Glutamatergic neuron (in vitro differentiated cells): ENCODE results near the gene EMSY. TPM values are rescaled to one million over a fixed set of nuclear protein-coding genes. Genes with fewer than 3 reads are reported as not detected.

Experiments used
- DNase-seq: peaks from one replicate; pipeline ENCODE4 v3.0.0; 2022
- H3K27ac Mint-ChIP-seq: one replicate; pipeline ENCODE4 v1.8.0; 2020; ENCODE audit warnings: mild to moderate bottlenecking, mixed read lengths, inconsistent platforms; ENCODE audit not compliant: unreplicated experiment
- H3K27me3 Mint-ChIP-seq: one replicate; pipeline ENCODE4 v1.8.0; 2020; ENCODE audit warnings: mild to moderate bottlenecking, moderate library complexity, mixed read lengths, inconsistent platforms; ENCODE audit not compliant: unreplicated experiment
- H3K36me3 Mint-ChIP-seq: one replicate; pipeline ENCODE4 v1.8.0; 2020; ENCODE audit warnings: mild to moderate bottlenecking, mixed read lengths, inconsistent platforms; ENCODE audit not compliant: unreplicated experiment
- H3K4me1 Mint-ChIP-seq: one replicate; pipeline ENCODE4 v1.8.0; 2020; ENCODE audit warnings: mild to moderate bottlenecking, low read depth, mixed read lengths, inconsistent platforms; ENCODE audit not compliant: unreplicated experiment
- H3K4me3 Mint-ChIP-seq: one replicate; pipeline ENCODE4 v1.8.0; 2020; ENCODE audit warnings: mild to moderate bottlenecking, mixed read lengths, inconsistent platforms; ENCODE audit not compliant: unreplicated experiment
- H3K9me3 Mint-ChIP-seq: one replicate; pipeline ENCODE4 v1.8.0; 2020; ENCODE audit warnings: mild to moderate bottlenecking, moderate library complexity, mixed read lengths, inconsistent platforms; ENCODE audit not compliant: unreplicated experiment
- total RNA-seq: library from RNA; stranded (reverse); fragmentation: NEBNext Ultra II Directional; extraction: Animal tissue kit (Norgen Biotek cat#: 25700); gene quantifications from one replicate; pipeline ENCODE4 v1.2.1, GENCODE V29; 2021; ENCODE audit not compliant: unreplicated experiment
- TF ChIP-seq, protein P1 (sequence below): fragments of 200-600 bp; sonication (generic); IDR thresholded peaks from one replicate; pipeline ENCODE4 v1.5.0; 2021; ENCODE audit not compliant: partially characterized antibody, unreplicated experiment

The EMSY gene
- total RNA-seq, 1 donor from 2014 or later, result 31.4 TPM

DNA sequence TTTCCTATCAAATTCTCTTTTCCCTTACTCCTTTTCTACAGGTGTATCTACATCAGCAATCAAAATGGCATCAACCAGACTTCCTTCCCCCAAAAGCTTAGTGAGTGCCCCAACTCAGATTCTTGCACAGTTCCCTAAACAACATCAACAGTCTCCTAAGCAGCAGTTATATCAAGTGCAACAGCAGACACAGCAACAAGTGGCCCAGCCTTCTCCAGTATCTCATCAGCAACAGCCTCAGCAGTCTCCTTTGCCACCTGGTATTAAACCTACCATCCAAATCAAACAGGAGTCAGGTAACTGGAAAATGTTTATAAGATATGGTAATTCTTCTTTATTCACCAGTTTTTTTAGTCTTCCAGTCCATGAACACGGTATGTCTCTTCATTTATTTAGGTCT lies 51.4 kb downstream of the EMSY start:
- TF ChIP-seq, protein P1, sequence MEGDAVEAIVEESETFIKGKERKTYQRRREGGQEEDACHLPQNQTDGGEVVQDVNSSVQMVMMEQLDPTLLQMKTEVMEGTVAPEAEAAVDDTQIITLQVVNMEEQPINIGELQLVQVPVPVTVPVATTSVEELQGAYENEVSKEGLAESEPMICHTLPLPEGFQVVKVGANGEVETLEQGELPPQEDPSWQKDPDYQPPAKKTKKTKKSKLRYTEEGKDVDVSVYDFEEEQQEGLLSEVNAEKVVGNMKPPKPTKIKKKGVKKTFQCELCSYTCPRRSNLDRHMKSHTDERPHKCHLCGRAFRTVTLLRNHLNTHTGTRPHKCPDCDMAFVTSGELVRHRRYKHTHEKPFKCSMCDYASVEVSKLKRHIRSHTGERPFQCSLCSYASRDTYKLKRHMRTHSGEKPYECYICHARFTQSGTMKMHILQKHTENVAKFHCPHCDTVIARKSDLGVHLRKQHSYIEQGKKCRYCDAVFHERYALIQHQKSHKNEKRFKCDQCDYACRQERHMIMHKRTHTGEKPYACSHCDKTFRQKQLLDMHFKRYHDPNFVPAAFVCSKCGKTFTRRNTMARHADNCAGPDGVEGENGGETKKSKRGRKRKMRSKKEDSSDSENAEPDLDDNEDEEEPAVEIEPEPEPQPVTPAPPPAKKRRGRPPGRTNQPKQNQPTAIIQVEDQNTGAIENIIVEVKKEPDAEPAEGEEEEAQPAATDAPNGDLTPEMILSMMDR, result no peak
- Mint-ChIP-seq H3K27ac (no peak overlapping the region), H3K9me3 (peaks cover 2% of the 10 kb centered on the region), H3K4me1 (no peaks in the 10 kb centered on the region), H3K4me3 (no peak overlapping the region), H3K36me3 (peaks cover 12% of the 10 kb centered on the region), H3K27me3 (peaks cover 2% of the 10 kb centered on the region)
- no peak for DNase-seq

DNA sequence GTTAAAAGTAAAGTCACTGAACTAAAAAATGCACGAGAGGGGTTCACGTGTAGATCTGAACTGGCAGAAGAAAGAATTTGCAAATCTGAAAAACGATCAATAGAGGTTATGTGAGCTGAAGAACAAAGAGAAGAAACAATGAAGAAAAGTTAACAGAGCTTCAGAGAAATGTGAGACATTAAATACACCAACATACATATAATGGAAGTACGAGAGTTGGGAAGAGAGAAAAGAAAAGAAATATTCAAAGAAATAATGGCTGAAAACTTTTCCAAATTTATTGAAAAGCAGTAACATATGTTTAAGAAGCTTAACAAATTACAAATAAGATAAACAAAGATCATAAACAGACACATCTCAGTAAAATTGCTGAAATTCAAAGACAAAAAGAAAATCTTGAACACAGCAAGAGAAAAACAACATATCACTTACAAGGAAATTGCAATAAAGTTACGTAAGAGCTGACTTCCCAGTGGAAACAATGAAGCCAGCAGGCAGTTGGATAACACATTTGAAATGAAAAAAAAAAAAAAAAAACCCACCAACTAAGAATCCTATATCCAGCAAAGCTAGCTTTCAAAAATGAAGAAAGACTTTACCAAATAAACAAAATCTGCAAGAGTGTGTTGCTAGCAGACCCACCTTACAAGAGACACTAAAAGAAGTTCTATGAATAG lies 56.8 kb downstream of the EMSY start:
- H3K9me3 Mint-ChIP-seq, result peaks cover 3% of the 10 kb centered on the region
- no peaks in the 10 kb centered on the region for H3K4me1 Mint-ChIP-seq
- TF ChIP-seq, protein P1, result no peak
- DNase-seq, result no peak
- H3K36me3 Mint-ChIP-seq, result peaks cover 21% of the 10 kb centered on the region
- H3K27me3 Mint-ChIP-seq, result no peaks in the 10 kb centered on the region
- no peak overlapping the region for H3K27ac Mint-ChIP-seq
- no peak overlapping the region for H3K4me3 Mint-ChIP-seq

DNA sequence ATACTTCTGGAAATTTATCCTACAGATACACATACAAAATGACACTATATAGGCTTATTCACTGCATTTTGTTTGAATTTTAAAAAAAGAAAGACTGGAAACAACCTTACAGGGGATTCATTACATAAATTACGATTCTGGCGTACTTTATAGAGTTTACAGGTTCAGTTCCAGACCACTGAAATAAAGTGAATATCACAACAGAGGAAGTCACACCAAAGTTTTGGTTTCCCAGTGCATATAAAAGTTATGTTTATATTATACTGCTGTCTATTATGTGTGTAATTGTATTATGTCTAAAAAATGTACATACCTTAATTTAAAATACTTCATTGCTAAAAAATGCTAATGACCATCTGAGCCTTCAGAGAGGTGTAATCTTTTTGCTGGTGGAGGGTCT lies 62.0 kb downstream of the EMSY start:
- Mint-ChIP-seq H3K9me3 (no peaks in the 10 kb centered on the region), H3K27me3 (no peaks in the 10 kb centered on the region), H3K4me1 (no peaks in the 10 kb centered on the region), H3K27ac (no peak overlapping the region), H3K4me3 (no peak overlapping the region), H3K36me3 (peaks cover 12% of the 10 kb centered on the region)
- TF ChIP-seq, protein P1, result no peak
- DNase-seq, result no peak

DNA sequence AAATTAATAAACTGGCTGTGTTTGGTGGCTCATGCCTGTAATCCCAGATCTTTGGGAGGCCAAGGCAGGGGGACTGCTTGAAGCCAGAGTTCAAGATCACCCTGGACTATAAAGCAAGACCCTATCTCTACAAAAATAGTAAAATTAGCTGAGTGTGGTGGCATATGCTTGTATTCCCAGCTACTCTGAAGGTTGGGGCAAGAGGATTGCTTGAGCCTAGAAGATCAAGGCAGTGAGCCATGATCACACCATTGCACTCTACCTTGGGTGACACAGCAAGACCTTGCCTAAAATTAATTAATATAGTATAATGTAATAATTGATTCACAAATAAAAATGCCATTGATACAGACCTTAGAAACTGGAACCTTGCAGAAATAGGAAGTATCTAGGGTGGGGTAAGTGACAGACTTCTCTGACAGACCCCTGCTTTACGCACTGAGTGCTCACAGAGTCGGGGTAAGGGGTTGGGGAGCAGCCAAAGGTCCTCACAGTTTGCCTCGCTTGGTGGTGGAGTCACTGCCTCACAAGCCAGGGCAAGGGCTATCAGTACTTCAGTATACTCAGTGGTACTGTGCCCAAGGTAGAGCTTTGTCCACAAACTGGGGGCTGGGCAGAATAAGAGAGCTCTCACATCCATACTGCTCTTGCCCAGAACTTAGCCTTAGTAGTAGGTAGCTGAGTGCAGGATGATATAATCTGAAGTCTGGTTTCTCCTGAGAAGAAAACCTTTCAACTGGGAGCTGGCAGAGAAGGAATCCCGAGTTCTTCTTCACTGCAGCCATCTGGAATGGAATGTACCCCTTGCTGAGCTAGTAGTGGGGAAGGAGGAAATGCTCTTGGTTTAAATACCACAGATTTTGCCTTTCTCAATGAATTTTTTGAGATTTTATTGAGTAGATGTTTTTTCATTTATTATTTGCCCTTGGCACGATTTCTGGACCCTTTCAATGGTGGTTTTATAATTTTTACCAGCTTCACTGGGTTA lies 65.5 kb downstream of the EMSY start:
- Mint-ChIP-seq H3K4me3 (no peak overlapping the region), H3K36me3 (peaks cover 10% of the 10 kb centered on the region), H3K4me1 (no peaks in the 10 kb centered on the region), H3K27ac (no peak overlapping the region), H3K27me3 (no peaks in the 10 kb centered on the region), H3K9me3 (no peaks in the 10 kb centered on the region)
- TF ChIP-seq, protein P1, result no peak
- DNase-seq, result no peak
